GM10847 (cell line): ENCODE measurements around the gene BBS1.

Source experiments
- POLR2A ChIP-seq: IDR thresholded peaks from 2 replicates; pipeline ENCODE4 v1.6.1; 2011; ENCODE audit not compliant: insufficient read length; ENCODE audit errors: extremely low read depth

BBS1 gene

DNA sequence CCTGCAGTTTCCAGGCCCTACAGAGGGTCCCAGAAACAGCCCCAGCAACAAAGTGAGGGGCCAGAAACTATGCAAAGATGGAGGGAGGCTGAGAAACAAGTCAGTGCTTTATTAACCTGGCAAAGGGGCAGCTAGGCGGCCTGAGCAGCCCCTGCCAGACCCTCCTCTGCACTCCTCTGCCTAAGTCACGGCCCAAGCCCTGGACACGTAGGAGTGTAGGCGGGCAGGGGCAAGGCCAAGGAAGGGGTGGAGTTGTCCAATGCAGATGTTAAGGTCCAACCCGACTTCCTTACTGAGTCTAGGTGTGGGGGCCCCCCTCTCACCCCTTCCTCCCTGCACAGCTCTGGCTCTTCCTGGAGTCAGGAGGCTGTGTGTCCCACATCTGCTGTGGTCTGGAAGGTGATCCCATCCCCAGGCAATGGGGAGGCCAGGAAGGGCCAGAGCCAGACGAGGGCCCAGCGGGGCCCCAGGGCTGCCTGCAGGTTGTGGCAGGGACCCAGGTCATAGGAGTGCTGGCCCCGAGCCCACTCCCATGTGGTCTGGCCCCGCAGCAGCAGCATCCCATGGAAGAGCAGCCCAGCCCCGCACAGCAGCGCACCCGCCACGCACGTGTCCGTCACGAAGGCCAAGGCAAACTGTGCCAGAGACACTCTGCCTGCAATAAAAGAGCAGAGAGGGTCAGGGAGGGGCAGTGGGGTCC lies 28.9 kb downstream of the BBS1 start:
- TF ChIP-seq POLR2A = no peak

DNA sequence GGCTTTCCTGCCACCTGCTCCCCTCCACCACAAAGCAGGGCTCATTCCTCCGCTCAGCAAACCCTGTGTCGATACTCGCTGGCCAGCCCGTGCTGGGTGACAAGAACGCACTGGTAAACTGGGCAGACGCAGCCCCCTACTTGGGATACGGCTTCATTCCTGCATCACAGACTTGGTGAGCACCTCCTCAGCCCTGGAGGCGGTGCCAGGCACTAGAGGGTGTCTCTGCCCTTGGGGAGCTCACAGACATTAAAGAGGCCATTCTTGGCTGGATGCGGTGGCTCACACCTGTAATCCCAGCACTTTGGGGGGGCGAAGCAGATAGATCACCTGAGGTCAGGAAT lies 29.4 kb downstream of the BBS1 start:
- TF ChIP-seq POLR2A = no peak

DNA sequence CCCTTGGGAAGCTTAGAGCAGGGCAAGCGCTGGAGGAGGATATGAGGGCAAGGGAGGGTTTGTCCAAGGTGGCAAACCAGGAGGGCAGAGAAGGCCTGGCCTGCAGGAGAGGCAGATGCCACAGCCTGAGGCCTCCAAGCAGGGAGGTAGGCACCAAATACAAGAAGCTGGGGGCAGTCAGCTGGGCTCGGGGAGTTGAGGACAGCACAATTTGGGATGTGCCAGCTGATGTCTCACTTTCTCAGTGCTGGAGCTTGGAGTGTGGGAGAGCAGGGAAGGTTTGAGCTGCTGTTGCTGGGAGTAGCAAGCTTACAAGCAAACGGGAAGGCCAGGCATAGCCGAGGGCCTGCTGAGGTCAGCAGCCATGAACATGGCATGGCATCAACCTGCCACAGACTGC lies 31.5 kb downstream of the BBS1 start:
- TF ChIP-seq POLR2A = no peak

DNA sequence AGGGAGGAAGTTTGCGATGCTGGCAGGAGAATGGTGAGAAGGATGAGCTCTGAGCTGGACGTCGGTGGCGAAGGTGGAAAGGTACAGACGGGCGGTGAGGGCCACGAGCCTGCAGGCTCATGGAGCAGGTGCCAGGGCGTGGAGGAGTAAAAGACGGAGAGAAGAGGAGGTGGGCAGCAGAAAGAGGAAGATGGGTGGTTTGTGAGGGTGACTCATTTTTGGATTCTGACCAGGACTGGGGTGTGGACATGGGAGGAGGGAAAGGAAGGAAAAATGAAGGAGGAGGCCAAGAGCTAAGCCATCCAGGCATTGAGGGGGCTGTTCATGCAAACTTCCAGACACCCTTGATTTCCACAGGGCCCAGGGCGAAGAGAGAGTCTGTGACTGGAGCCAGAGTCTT lies 31.9 kb downstream of the BBS1 start:
- TF ChIP-seq POLR2A = no peak

DNA sequence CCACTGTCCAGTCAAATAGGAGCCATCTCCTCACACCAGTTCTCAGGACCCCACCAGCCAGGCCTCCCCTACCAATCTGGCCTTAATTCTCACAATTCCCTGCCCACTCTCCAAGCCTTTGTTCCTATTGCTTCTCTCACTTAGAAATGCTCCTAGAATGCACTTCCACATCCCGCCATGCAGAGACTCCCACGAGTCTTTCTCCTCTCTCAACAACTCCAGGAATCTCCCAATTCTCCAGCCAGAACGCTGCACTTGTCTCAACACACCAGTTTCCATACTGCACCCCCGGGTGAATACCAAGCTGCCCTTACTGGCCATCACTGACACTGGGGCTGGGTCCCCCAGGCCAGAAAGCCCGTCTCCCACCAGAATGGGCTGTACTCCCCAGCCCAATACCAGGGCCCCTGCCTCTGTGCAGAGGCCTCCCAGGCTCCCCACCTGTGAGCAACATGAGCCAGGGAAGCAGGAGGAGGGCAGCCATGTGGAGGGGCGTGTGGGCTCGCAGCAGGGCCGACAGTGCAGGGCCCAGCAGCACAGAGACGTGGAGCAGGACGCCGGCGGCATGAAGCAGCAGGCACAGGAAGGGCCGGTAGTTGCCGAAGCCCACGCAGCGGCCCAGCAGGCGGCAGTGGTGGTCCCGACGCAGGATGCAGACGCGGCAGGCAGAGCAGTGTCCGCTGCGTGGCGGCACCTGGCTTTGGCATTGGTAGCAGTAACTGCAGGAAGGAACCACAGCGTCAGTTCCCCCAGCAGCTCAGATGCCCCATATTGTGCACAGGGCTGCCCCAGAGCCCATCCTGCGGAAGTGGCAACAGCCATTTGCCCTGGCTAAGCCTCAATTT lies 33.0 kb downstream of the BBS1 start:
- no peak for TF ChIP-seq POLR2A

DNA sequence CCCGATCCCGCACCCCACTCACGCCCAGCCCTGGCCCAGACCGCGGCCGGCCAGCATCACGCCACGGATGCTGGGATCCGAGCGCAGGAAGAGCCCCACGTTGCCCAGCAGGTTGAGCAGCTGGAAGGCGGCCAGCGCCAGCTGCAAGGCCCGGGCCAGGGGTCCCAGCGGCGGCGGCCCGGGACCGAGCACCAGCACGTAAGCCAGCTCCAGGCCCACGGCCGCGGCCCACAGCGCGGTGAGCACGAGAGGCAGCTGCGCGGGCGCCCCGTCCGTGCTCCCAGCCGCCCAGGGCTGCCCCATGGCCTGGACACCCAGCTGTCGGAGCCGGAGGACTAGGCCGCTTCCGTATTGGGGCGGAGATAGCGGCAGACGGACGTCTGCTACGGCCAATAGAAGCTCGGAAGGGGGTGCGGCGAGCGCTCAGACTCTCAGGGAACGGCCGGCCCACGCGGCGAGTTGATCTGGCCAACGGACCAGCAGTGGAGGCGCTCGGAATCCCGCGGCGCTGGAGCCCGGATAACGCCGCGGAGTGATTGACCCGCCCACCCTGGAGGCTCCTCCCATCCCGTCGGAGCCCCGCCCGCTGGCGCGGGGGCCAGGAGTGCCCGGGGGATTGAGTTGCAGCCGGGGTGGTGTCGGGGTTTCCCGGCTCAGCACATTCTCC lies 35.4 kb downstream of the BBS1 start, which contains the start of gene ZDHHC24:
TSS of gene ZDHHC24 (minus strand) at position 348 of the 667 bp plus-strand sequence. CDS start at position 303, 45 bp downstream.
- peak; percentile 71 for TF ChIP-seq POLR2A

DNA sequence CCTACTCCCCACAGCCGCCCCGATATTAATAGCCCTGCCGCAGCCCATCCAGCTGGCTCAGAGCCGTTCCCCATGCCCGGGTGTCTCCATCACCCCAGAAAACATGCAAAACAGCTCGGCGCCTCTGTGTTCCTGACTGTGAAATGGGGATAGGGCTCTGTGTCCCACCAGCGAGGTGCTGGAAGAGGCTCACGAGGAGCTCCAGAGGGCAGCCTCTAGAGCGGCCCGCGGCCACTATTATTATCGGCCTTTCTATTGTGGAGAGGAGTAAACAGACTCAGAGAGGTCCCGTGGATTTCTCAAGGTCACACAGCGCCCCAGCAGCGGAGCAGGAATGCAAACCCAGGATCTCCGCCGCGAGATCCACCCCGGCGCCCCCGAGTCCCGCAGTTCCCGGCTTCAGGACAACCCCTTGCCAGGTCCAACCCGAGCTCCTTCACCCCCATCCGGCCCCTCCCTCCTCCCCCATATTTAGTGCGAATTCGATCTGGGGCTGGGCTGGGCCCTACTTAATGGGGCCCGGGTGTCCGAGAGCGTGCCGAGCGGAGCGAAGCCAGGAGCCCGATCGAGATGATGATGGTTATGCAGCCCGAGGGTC lies 36.0 kb downstream of the BBS1 start, which contains the start of gene ACTN3:
TSS of gene ACTN3 (plus strand) at position 536 of the 598 bp plus-strand sequence. CDS start at position 571, 35 bp downstream.
- no peak for TF ChIP-seq POLR2A

DNA sequence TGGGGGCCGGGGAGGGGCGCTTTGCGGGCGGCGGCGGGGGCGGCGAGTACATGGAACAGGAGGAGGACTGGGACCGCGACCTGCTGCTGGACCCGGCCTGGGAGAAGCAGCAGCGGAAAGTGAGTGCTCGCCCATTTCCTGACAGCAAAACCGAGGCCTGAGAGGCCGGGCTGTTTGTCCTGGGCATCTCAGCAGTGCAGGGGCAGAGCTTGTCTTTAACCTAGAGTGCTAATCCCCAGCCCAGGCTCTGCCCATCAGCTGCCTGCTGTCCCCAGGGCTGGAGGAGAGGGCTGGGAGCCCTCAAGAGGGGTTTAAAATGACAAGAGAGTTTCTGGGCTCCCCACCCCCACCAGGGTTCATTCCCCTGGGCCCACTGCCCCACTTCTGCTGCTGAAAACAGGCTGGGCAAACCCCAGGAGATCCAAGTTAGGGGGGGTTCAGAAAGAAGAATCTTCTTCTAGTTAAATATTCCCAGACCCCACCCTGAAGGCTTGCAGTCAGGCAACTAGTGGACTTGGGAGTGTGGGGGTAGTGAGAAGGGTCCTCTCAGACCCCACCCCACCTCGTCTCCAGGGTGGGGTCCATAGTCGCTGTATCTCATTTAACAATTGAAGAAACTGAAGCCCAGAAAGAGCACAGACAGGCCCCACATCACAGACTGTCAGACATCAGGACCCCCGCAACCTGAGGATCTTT lies 36.7 kb downstream of the BBS1 start:
- no peak for TF ChIP-seq POLR2A

DNA sequence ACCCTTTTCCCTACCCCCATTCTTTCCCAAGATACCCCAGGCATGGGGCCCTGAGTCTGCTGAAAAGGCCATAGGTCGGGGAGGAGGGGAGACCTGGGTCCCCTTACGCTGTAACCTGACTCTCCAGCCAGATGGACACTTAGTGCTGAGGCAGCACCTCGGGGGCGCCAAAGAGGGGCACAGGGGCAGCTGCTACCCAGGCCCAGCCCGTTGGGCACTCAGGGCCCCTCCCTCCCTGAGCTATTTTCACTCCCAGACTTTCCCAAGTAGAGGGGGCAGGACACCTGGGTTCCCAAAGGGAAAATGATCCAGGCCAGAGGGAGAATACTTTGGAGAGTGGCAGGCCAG lies 37.2 kb downstream of the BBS1 start:
- no peak for TF ChIP-seq POLR2A

DNA sequence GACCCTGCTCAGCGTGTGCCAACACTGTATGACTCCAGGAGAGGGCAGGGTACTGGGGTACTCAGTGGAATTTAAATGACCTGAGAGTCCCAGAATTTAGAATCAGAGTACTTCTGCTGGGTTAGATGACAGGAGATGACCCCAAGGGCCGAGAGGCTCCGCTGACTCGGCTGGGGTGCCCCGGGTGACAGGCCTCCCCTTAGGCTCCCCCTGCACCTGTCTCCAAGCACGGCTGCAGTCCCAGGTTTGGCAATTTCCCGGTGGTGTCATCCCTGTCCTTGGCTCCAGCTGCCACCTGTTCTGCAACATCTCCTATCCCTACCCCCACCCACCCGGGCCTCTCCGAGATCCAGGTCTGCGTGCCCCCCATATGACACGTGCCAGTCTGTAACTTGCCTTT lies 37.6 kb downstream of the BBS1 start:
- no peak for TF ChIP-seq POLR2A

DNA sequence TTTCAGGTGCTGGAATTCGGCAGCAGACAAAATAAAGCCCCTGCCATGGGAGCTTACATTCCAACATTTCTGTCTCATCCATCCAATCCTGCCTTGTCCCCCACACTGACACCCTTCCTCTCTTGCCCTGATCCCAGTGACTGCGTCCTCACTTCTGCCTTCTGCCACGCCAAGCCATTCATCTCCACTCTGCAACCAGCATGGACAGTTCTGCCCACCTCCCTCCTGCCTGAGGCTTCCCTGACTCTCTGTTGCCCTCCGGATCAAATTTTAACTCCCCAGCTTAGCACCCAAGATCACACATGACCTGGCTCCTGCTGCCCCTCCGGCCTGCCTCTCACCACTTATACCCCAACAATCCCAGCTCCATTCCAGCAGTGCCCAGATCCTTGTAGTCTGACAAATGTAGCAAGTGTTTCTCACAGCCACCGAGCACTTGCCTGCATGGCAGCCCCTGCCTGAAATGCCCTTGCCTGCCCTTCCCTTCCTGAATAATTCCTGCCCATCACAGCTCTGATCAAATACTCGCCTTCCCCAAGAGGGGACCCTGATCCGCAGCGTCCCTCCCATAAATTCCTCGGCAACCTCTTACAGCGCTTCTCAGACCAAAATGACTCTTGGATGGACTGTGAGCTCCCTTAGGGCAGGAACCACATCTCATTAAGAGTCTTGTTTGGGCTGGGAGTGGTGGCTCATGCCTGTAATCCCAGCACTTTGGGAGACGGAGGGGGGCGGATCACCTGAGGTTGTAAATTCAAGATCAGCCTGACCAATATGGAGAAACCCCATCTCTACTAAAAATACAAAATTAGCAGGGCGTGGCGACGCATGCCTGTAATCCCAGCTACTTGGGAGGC lies 38.6 kb downstream of the BBS1 start:
- no peak for TF ChIP-seq POLR2A

DNA sequence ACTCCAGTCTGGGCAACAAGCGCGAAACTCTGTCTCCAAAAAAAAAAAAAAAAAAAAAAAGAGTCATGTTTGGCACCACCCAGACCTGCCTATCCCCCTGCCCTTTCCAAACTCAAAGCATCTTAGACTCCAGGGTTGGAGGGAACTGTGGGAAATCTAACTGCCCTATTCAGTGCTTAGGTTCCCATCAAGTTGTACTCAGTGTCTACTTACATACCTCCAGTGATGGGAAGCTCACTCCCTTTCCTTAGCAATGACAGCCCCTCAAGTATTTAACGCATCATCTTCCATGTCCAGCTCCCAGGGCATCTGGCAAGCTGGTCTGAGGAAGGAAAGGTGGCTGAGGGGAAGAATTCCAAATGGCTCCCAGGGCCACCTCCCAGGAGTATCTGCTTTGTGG lies 39.3 kb downstream of the BBS1 start:
- TF ChIP-seq POLR2A = no peak

DNA sequence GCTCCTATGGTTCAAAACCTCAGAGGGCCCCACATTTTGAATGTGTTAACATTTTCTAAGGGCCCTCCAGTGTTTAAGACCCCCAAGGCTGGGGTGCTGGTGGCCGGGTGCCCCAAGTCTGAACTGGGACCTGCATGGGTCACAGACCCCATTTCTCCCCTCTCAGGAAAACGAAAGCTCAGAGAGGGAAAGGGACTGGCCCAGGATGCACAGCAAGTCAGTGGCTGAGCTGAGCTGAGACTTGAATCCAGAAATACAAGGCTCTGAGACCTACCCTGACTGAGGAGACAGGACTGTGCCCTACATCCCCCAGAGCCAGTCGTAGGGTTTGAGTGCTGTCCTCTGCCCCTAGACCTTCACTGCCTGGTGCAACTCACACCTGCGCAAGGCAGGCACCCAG lies 40.5 kb downstream of the BBS1 start:
- no peak for TF ChIP-seq POLR2A

DNA sequence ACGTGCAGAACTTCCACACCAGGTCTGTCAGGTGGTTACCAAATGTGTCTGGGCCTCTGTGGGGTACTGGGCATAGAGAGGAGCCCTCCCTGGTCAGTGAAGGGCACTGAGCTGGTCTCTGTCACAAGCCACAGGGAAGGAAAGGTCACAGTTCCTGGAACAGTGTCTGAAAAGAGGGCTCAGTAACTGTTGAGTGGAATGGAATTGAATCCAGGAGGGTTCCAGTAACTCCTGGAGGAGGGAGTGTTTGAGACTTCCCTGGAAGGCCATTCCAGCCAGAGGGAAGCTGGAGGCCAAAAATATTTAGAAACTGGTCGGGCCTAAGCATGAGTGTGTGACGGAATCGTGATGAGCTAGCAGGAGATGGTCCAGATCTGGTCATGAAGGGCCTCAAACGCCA lies 44.2 kb downstream of the BBS1 start:
- TF ChIP-seq POLR2A = no peak
